K562 (cell line): ENCODE data around the gene IPO13. TPM values are rescaled to one million over a fixed set of nuclear protein-coding genes. Genes with fewer than 3 reads are reported as not detected.

Experiments used
- BHLHE40 ChIP-seq: IDR thresholded peaks from 2 replicates; pipeline ENCODE4 v1.6.1; 2011; ENCODE audit warnings: low read length, improper control_type of control experiment
- DPF2 ChIP-seq: fragments of 450-650 bp; IDR thresholded peaks from 2 replicates; pipeline ENCODE4 v1.6.1; 2016
- TCF7L2 ChIP-seq: fragments of 150-350 bp; IDR thresholded peaks from 2 replicates; pipeline ENCODE4 v1.6.1; 2016; ENCODE audit warnings: low read depth, mild to moderate bottlenecking, low read length, moderate library complexity
- polyA plus RNA-seq, 8 experiments: library from polyadenylated mRNA; depleted of rRNA in 4 of 8; stranded (reverse) in 5 of 8; unstranded in 3 of 8; fragments of >200 nt; fragmentation: Nextera tagmentation in 2 of 8; fragmentation: Illumina TruSeq in 1 of 8; extraction: Ambion mirVana in 2 of 8; extraction: Trizol in 1 of 8; gene quantifications; 2 replicates each; pipeline versions ENCODE4 v1.2.1 to v1.2.3, GENCODE V29; 2011 to 2014; ENCODE audit warnings: inconsistent platforms in 1 of 8, missing spikeins in 1 of 8
- total RNA-seq, 7 experiments: library from RNA; depleted of rRNA in 6 of 7; stranded (reverse); fragments of >200 nt in 6 of 7; fragmentation: Illumina TruSeq in 2 of 7; extraction: Trizol in 2 of 7; gene quantifications; 2 replicates each; pipeline versions ENCODE4 v1.2.1 to v1.2.3, GENCODE V29; 2011 to 2021; ENCODE audit warnings: low replicate concordance in 1 of 7
- TF ChIP-seq, protein P1 (sequence below), 2 experiments: fragments of 450-650 bp; formaldehyde crosslinking in 1 of 2; IDR thresholded peaks; 2 replicates each; pipeline versions ENCODE4 v1.4.0 to v1.6.1; 2014 to 2020; ENCODE audit warnings: mild to moderate bottlenecking in 2 of 2, borderline replicate concordance in 1 of 2, low read depth in 1 of 2
- TF ChIP-seq, protein P2 (sequence below), 2 experiments: fragments of 450-650 bp; IDR thresholded peaks; 2 replicates each; pipeline ENCODE4 v1.6.1; 2016

IPO13 gene
- total and polyA plus RNA-seq, 9 of the 15 experiments (the other 6 are each of a cell fraction or from before 2014, with no cell fraction given) = 7.0 to 30.8 (median 16.2) TPM

DNA sequence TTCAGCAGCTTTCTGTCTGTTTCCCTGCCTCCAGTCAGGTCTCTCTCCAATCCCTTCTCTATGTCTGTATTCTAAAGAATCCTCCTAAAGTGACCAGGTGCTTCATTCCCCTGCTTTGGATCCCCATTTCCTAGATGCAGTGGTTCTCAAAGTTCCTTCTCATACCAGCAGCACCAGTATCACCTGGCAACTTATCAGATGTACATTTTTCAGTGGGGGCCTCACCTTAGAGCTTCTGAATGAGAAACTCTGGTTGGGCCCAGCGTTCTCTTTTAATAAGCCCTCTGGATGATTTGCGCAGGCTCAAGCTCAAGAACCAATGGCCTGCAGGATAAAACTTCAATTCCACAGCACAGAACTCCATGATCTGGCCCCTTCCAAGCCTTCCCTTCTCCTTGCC is 38.5 kb upstream of the IPO13 start (continued):
- TF ChIP-seq, protein P1, sequence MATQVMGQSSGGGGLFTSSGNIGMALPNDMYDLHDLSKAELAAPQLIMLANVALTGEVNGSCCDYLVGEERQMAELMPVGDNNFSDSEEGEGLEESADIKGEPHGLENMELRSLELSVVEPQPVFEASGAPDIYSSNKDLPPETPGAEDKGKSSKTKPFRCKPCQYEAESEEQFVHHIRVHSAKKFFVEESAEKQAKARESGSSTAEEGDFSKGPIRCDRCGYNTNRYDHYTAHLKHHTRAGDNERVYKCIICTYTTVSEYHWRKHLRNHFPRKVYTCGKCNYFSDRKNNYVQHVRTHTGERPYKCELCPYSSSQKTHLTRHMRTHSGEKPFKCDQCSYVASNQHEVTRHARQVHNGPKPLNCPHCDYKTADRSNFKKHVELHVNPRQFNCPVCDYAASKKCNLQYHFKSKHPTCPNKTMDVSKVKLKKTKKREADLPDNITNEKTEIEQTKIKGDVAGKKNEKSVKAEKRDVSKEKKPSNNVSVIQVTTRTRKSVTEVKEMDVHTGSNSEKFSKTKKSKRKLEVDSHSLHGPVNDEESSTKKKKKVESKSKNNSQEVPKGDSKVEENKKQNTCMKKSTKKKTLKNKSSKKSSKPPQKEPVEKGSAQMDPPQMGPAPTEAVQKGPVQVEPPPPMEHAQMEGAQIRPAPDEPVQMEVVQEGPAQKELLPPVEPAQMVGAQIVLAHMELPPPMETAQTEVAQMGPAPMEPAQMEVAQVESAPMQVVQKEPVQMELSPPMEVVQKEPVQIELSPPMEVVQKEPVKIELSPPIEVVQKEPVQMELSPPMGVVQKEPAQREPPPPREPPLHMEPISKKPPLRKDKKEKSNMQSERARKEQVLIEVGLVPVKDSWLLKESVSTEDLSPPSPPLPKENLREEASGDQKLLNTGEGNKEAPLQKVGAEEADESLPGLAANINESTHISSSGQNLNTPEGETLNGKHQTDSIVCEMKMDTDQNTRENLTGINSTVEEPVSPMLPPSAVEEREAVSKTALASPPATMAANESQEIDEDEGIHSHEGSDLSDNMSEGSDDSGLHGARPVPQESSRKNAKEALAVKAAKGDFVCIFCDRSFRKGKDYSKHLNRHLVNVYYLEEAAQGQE (IDR thresholded peaks at IDR 0.05; ENCODE audit: borderline replicate concordance) = no peak
- TF ChIP-seq, protein P1 (CRISPR knock-in tag; IDR thresholded peaks at IDR 0.05; ENCODE audit: low read depth) = no peak
- TF ChIP-seq DPF2 (no peak), BHLHE40 (no peak), TCF7L2 (no peak)
- TF ChIP-seq, protein P2, sequence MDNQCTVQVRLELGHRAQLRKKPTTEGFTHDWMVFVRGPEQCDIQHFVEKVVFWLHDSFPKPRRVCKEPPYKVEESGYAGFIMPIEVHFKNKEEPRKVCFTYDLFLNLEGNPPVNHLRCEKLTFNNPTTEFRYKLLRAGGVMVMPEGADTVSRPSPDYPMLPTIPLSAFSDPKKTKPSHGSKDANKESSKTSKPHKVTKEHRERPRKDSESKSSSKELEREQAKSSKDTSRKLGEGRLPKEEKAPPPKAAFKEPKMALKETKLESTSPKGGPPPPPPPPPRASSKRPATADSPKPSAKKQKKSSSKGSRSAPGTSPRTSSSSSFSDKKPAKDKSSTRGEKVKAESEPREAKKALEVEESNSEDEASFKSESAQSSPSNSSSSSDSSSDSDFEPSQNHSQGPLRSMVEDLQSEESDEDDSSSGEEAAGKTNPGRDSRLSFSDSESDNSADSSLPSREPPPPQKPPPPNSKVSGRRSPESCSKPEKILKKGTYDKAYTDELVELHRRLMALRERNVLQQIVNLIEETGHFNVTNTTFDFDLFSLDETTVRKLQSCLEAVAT (IDR thresholded peaks at IDR 0.05) = no peak
